GM21723 (cell line): ENCODE data around the gene CDK16.

Source experiments
- ATAC-seq: cut with Tn5 transposase; IDR thresholded peaks from one replicate; pipeline ENCODE4 v1.9.1; 2021; ENCODE audit warnings: mild to moderate bottlenecking, moderate library complexity; ENCODE audit not compliant: unreplicated experiment

The CDK16 gene

GRCh38 chrX:47226531-47227333 lies 8.3 kb downstream of the CDK16 start:
- ATAC-seq, result no peak

GRCh38 chrX:47227334-47227583 lies 8.8 kb downstream of the CDK16 start:
- ATAC-seq, result no peak

- ATAC-seq, result no peak
These were observed 10.2 kb downstream of the CDK16 start for GRCh38 chrX:47228550-47229270.

GRCh38 chrX:47229427-47229826 lies 10.9 kb downstream of the CDK16 start:
- no peak for ATAC-seq

- ATAC-seq, result no peak
These were observed 11.8 kb downstream of the CDK16 start for GRCh38 chrX:47230136-47230868.

GRCh38 chrX:47231167-47231566 lies 12.7 kb downstream of the CDK16 start:
- no peak for ATAC-seq

- no peak for ATAC-seq
These were observed 13.8 kb downstream of the CDK16 start for GRCh38 chrX:47232197-47232802.

GRCh38 chrX:47232803-47233332 lies 14.4 kb downstream of the CDK16 start, which contains the start of gene USP11:
USP11 (plus strand) TSS chrX:47233009; CDS start chrX:47233044, 35 bp downstream.
- peak; percentile 24 for ATAC-seq

GRCh38 chrX:47233333-47234113 lies 15.0 kb downstream of the CDK16 start:
- ATAC-seq, result peak; percentile 87

- ATAC-seq, result no peak
These were observed 16.1 kb downstream of the CDK16 start for GRCh38 chrX:47234583-47234982.

GRCh38 chrX:47235691-47236103 lies 17.2 kb downstream of the CDK16 start:
- ATAC-seq, result no peak

GRCh38 chrX:47239199-47239598 lies 20.7 kb downstream of the CDK16 start:
- ATAC-seq, result no peak

- no peak for ATAC-seq
These were observed 21.5 kb downstream of the CDK16 start for GRCh38 chrX:47239898-47240545.

GRCh38 chrX:47240619-47241018 lies 22.1 kb downstream of the CDK16 start:
- no peak for ATAC-seq

GRCh38 chrX:47241201-47242011 lies 22.9 kb downstream of the CDK16 start:
- ATAC-seq, result no peak

GRCh38 chrX:47242321-47242720 lies 23.8 kb downstream of the CDK16 start:
- no peak for ATAC-seq

GRCh38 chrX:47243351-47243750 lies 24.9 kb downstream of the CDK16 start:
- ATAC-seq, result no peak

- ATAC-seq, result no peak
These were observed 26.2 kb downstream of the CDK16 start for GRCh38 chrX:47244676-47245075.

GRCh38 chrX:47245156-47245555 lies 26.7 kb downstream of the CDK16 start:
- no peak for ATAC-seq
